HG02571 (cell line): ENCODE results near the gene DGKA.
"Not testable (repeated sequence)": the region's sequence is repeated elsewhere in the genome, so short reads cannot be mapped to it uniquely, and the experiment has no call there.

Source experiments
- ATAC-seq: cut with Tn5 transposase; IDR thresholded peaks from one replicate; pipeline ENCODE4 v1.9.1; 2021; ENCODE audit warnings: mild to moderate bottlenecking, moderate library complexity; ENCODE audit not compliant: unreplicated experiment

DGKA gene

DNA sequence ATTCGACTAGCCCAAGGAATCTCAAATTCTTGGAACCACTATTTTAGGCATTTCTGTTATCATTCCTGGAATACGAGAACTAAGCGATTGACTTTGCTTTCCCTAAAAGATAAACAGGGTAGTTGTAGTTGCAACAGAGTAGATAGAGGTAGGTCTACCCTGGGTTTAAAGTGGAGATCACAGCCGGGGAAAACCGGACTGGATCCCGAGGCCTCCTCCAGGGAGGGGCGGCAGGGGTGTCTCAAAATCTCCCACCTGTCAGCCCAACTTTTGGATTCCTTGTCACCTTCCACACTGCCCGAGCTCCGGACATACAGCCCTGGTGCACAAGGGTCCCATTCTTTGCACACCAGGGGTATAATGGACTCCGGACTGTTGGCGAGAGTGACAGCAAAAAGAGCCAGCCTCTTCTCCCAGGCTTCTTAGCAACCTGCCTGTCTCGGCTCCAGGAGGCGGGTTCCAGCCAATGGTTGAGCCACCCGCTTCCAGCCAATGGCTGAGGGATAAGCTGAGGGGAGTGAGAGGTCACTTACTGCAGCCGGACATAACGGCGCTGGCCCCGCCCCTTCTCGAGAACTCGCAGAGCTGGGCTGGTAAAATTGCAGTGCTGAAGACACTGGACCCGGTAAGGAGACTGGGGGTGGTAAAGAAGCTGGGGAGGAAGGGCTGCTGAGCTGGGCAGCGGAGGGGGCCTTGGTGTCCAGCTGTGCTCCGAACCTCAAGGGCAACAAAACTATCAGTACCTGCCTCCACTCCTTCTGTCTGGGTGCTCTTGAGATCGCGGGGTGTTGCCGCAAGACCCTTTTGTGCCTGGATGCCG is 66.0 kb downstream of the DGKA start, which contains the start of gene SUOX:
Gene SUOX (plus strand): TSS at position 562 of the 820 bp plus-strand sequence. CDS start 4,946 bp downstream, outside the sequence.
- peak; percentile 99 for ATAC-seq

DNA sequence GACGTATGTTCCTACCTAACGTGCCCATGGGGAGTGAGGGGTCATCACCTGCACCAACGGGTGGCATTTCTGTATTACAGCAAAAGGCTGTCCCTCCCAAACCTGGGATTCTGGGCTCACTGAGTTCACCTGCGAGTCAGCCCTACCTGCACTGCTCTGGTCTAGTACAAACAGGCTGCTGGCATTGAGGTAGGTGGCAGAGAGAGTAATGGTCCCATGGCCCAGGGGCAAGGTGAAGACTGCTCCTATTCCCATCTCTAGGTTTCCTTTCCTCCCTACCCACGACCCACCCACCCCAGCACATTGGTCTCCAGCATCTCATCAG is 66.5 kb downstream of the DGKA start:
- ATAC-seq: no peak

DNA sequence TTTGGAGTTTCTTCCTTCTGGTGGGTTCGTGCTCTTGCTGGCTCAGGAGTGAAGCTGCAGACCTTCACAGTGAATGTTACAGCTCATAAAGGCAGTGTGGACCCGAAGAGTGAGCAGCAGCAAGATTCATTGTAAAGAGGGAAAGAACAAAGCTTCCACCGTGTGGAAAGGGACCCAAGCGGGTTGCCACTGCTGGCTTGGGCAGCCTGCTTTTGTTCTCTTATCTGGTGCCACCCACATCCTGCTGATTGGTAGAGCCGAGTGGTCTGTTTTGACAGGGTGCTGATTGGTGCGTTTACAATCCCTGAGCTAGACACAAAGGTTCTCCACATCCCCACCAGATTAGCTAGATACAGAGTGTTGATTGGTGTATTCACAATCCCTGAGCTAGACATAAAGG is 68.6 kb downstream of the DGKA start:
- not testable (repeated sequence) for ATAC-seq

DNA sequence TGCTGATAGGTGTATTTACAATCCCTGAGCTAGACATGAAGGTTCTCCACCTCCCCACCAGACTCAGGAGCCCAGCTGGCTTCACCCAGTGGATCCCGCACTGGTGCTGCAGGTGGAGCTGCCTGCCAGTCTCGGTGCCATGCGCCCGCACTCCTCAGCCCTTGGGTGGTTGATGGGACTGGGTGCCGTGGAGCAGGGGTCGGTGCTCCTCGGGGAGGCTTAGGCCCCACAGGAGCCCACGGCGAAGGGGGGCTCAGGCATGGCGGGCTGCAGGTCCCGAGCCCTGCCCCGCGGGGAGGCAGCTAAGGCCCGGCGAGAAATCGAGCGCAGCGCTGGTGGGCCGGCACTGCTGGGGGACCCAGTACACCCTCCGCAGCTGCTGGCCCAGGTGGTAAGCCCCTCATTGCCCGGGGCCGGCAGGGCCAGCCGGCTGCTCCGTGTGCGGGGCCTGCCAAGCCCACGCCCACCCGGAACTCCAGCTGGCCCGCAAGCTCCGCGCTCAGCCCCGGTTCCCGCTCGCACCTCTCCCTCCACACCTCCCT is 69.1 kb downstream of the DGKA start:
- ATAC-seq: not testable (repeated sequence)

DNA sequence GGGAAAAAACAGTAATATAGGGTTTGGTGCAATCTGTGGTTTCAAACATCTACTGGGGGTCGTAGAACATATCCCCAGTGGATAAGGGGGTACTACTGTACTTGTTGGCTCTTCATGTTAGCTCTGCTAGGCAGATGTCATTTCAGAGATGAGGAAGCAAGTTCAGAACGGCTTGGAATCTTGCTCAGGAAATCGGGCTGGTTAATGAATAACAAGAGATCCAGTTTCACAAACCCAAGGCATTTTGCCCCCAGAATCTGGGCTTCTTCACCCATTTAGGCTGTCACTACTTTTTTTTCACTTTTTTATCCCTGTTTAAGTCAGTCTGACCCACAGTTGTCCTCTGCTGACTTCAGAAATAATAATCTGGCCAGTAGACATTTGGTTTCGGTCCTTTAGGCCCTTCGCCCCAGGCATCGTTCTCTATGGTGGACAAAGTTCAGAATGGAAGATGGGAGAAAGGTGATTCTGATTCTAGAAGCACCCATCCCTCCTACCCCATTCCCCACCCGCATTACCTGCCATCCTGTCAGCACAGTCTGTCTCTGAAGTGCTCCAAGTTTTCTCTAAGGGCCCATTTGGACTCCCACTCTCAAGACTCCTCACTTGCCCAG is 70.6 kb downstream of the DGKA start:
- no peak for ATAC-seq

DNA sequence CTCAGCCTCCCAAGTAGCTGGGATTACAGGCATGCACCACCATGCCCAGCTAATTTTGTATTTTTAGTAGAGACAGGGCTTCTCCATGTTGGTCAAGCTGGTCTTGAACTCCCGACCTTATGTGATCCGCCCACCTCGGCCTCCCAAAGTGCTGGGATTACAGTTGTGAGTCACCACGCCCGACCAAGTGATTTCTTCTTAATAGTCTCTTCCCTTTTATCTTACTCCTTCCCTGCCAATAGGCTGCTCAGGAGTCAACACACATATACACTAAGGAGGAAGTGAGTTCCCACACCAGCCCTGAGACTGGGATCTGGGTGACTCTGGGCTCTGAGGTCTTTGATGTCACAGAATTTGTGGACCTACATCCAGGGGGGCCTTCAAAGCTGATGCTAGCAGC is 72.4 kb downstream of the DGKA start:
- not testable (repeated sequence) for ATAC-seq
